ENCODE measurements around the gene DMPK. TPM values are rescaled to one million over a fixed set of nuclear protein-coding genes. Genes with fewer than 3 reads are reported as not detected.
A peak's percentile ranks its signal among the peaks of the same experiment; 100 is the strongest.

The DMPK gene
- total and polyA plus RNA-seq, 12 donors: 220 to 439 (median 304) TPM

DNA sequence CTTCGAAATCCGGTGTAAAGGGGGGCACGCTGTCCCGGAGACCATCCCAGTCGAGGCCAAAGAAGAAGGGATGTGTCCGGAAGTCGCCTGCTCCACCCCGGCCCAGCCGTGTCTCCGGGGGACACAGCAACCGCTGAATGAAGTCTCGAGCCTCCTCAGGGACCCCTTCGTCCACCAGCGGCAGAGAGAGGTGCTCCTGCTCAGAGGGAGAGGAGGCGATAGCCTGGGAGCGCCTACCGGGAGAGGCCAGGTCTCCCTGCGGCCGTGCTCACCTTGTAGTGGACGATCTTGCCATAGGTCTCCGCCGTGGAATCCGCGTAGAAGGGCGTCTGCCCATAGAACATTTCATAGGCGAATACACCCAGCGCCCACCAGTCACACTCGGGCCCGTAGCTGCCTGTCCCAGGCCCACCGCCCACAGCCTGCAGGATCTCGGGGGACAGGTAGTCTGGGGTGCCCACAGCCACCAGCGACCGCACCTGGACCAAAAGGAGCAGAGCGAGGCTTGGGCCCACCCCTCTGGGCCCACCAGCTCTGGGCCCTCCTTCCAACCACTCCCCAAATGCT is 4.8 kb downstream of the DMPK start:
- H3K9me3 ChIP-seq: no peaks in the 10 kb centered on the region
- no peak overlapping the region for H3K4me3 ChIP-seq
- intact Hi-C loops (cut with DNase I): no loop called here
- no peak overlapping the region for H3K27ac ChIP-seq
- DNase-seq: no peak
- peaks cover 0 to 90% (median 0%) of the 10 kb centered on the region in 7 donors for H3K27me3 ChIP-seq
- 95 to 96% methylated on average over 34 of the region's 34 CpGs for WGBS, 2 donors
- H3K4me1 ChIP-seq: peaks cover 6 to 39% (median 23%) of the 10 kb centered on the region in 9 donors
- TF ChIP-seq, protein P1, sequence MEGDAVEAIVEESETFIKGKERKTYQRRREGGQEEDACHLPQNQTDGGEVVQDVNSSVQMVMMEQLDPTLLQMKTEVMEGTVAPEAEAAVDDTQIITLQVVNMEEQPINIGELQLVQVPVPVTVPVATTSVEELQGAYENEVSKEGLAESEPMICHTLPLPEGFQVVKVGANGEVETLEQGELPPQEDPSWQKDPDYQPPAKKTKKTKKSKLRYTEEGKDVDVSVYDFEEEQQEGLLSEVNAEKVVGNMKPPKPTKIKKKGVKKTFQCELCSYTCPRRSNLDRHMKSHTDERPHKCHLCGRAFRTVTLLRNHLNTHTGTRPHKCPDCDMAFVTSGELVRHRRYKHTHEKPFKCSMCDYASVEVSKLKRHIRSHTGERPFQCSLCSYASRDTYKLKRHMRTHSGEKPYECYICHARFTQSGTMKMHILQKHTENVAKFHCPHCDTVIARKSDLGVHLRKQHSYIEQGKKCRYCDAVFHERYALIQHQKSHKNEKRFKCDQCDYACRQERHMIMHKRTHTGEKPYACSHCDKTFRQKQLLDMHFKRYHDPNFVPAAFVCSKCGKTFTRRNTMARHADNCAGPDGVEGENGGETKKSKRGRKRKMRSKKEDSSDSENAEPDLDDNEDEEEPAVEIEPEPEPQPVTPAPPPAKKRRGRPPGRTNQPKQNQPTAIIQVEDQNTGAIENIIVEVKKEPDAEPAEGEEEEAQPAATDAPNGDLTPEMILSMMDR (IDR thresholded peaks at IDR 0.05): no peak
- peaks cover 0 to 60% (median 30%) of the 10 kb centered on the region in 9 donors for H3K36me3 ChIP-seq
- ATAC-seq: no peak

DNA sequence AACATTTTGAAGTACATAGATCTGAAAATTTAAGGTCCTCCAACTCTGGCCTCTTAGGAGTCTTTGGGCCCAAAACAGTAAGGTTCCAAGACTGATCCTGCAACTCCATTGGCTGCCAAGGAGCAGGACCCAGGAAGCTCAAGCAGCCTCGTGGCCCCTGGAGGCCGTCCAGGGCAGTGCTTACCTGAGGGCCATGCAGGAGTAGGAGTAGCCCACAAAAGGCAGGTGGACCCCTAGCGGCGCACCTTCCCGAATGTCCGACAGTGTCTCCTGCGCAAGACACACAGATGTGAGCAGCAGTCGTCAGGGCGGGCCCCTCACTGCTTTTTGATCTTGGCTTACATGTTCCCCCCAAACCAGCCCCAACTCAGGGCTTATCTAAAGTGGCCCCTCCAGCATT is 7.5 kb downstream of the DMPK start:
- H3K27ac ChIP-seq: no peak overlapping the region

DNA sequence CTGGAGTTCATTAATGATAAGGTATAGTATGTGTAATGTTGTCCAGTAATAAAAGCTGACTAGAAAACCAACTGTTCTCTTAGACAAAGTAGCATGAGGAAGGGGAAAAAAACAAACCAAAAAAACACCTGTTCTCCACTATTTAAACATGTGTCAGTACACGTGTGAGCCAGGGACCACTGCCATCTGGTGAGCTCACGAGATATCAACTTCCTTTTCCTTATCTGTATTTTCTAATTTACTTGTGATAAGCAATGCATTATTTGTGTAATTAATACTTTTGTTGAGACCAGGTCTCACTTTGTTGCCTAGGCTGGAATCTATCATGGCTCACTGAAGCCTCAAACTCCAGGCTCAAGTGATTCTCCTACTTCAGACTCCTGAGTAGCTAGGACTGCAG is 8.9 kb downstream of the DMPK start:
- intact Hi-C loops (cut with DNase I): no loop called here
- H3K9me3 ChIP-seq: no peaks in the 10 kb centered on the region
- peaks cover 0 to 70% (median 0%) of the 10 kb centered on the region in 7 donors for H3K27me3 ChIP-seq
- peak overlapping the region in 2 of 10 donors; percentile 7 to 39 for H3K27ac ChIP-seq
- peaks cover 4 to 29% (median 7%) of the 10 kb centered on the region in 9 donors for H3K4me1 ChIP-seq
- DNase-seq: no peak
- no peak for ATAC-seq
- WGBS, 2 donors: 7 to 16% methylated on average over 2 of the region's 2 CpGs
- peaks cover 0 to 72% (median 29%) of the 10 kb centered on the region in 9 donors for H3K36me3 ChIP-seq
- TF ChIP-seq, protein P1 (IDR thresholded peaks at IDR 0.05): no peak
- H3K4me3 ChIP-seq: no peak overlapping the region

More for the DNA sequence above, 7.5 kb downstream of the DMPK start:
- no peak for DNase-seq
- TF ChIP-seq, protein P1 (IDR thresholded peaks at IDR 0.05): peak in 1 of 9 donors; percentile 7
- ATAC-seq: no peak
- intact Hi-C loops (cut with DNase I): no loop called here
- H3K4me1 ChIP-seq: peaks cover 3 to 33% (median 9%) of the 10 kb centered on the region in 9 donors
- H3K27me3 ChIP-seq: peaks cover 0 to 84% (median 0%) of the 10 kb centered on the region in 7 donors
- H3K9me3 ChIP-seq: no peaks in the 10 kb centered on the region
- 80 to 86% methylated on average over 9 of the region's 9 CpGs for WGBS, 2 donors
- peaks cover 0 to 76% (median 33%) of the 10 kb centered on the region in 9 donors for H3K36me3 ChIP-seq
- H3K4me3 ChIP-seq: no peak overlapping the region

DNA sequence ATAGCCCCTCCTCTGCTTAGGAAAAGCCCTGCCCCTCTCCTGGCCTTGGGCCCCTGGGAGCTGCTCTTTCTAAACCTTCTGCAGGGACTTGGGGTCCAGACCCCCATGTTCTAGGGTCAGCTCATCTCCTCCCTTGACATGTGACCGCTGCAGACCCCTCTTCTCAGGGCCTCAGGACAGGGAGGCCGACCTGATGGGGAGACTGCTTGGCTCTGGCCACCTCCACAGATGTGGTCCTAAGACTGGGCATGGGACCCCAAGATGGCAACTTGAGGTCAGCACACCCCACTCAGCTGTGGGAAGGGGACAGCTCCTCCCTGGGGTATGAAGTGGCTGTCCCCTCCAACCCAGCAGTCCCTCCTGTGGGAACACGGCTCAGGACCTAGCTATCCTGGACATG is 9.4 kb downstream of the DMPK start:
- 86 to 90% methylated on average over 3 of the region's 3 CpGs for WGBS, 2 donors
- Histone ChIP-seq H3K36me3 (peaks cover 0 to 67% (median 24%) of the 10 kb centered on the region in 9 donors), H3K4me1 (peaks cover 4 to 29% (median 8%) of the 10 kb centered on the region in 9 donors), H3K4me3 (no peak overlapping the region), H3K9me3 (no peaks in the 10 kb centered on the region), H3K27ac (peak overlapping the region in 3 of 10 donors; percentile 7 to 39 (median 12)), H3K27me3 (peaks cover 0 to 70% (median 0%) of the 10 kb centered on the region in 7 donors)
- ATAC-seq (no peak), DNase-seq (no peak)
- intact Hi-C loops (cut with DNase I): no loop called here
- TF ChIP-seq, protein P1 (IDR thresholded peaks at IDR 0.05): no peak
